ENCODE results near the gene DUSP28. TPM values are rescaled to one million over a fixed set of nuclear protein-coding genes. Genes with fewer than 3 reads are reported as not detected.

The DUSP28 gene
- total RNA-seq, 1 donor from 2014 or later, result 8.9 TPM

GRCh38 chr2:240593026-240593702 is 33.0 kb downstream of the DUSP28 start:
- no peak for TF ChIP-seq EZH2phosphoT487 (IDR thresholded peaks at IDR 0.05)
- TF ChIP-seq EZH2 (IDR thresholded peaks at IDR 0.05), result no peak
- TF ChIP-seq CTCF (IDR thresholded peaks at IDR 0.05), result no peak
- no peak for DNase-seq (ENCODE audit: low spot score)
- H4K20me1 ChIP-seq (ENCODE audit: low read depth), result peaks cover 23% of the 10 kb centered on the region
- peaks cover 11% of the 10 kb centered on the region for H3K4me1 Mint-ChIP-seq
- H2AFZ ChIP-seq (replicated peaks), result no peak overlapping the region
- H3K4me1 ChIP-seq, result peaks cover under 1% of the 10 kb centered on the region
- no peaks in the 10 kb centered on the region for H3K9me3 ChIP-seq (ENCODE audit: low read depth)
- H3K27ac ChIP-seq, result no peak overlapping the region
- peaks cover 24% of the 10 kb centered on the region for H3K79me2 ChIP-seq (ENCODE audit: low read depth)
- no peaks in the 10 kb centered on the region for H3F3A ChIP-seq (ENCODE audit: low read depth)
- H3K27me3 Mint-ChIP-seq (ENCODE audit: insufficient read depth, low read depth), result no peaks in the 10 kb centered on the region
- H3K4me3 ChIP-seq, result no peak overlapping the region
- no peak overlapping the region for H3K4me2 ChIP-seq
- no peaks in the 10 kb centered on the region for H3K27me3 ChIP-seq
- no peak overlapping the region for H3K27ac Mint-ChIP-seq
- H3K9me3 Mint-ChIP-seq, result no peaks in the 10 kb centered on the region
- no peak overlapping the region for H3K4me3 Mint-ChIP-seq
- no peak overlapping the region for H3K9ac ChIP-seq
- H3K36me3 ChIP-seq, result no peaks in the 10 kb centered on the region
- H3K36me3 Mint-ChIP-seq, result peaks cover 9% of the 10 kb centered on the region

GRCh38 chr2:240593703-240594451 is 33.7 kb downstream of the DUSP28 start:
- Histone ChIP-seq H3K27ac (no peak overlapping the region), H3K36me3 (no peaks in the 10 kb centered on the region), H4K20me1 (ENCODE audit: low read depth) (peaks cover 16% of the 10 kb centered on the region), H3K79me2 (ENCODE audit: low read depth) (peaks cover 17% of the 10 kb centered on the region), H3K9me3 (ENCODE audit: low read depth) (no peaks in the 10 kb centered on the region), H3K4me2 (no peak overlapping the region), H3K27me3 (no peaks in the 10 kb centered on the region), H2AFZ (replicated peaks) (no peak overlapping the region), H3K9ac (no peak overlapping the region), H3K4me3 (no peak overlapping the region), H3K4me1 (no peaks in the 10 kb centered on the region), H3F3A (ENCODE audit: low read depth) (no peaks in the 10 kb centered on the region)
- Mint-ChIP-seq H3K4me1 (peaks cover 3% of the 10 kb centered on the region), H3K27ac (no peak overlapping the region), H3K36me3 (peaks cover 6% of the 10 kb centered on the region), H3K9me3 (no peaks in the 10 kb centered on the region), H3K4me3 (no peak overlapping the region), H3K27me3 (ENCODE audit: insufficient read depth, low read depth) (no peaks in the 10 kb centered on the region)
- DNase-seq (ENCODE audit: low spot score), result no peak
- TF ChIP-seq CTCF (IDR thresholded peaks at IDR 0.05), result no peak
- no peak for TF ChIP-seq EZH2 (IDR thresholded peaks at IDR 0.05)
- no peak for TF ChIP-seq EZH2phosphoT487 (IDR thresholded peaks at IDR 0.05)

- H3K27me3 ChIP-seq, result no peaks in the 10 kb centered on the region
- no peaks in the 10 kb centered on the region for H3K9me3 Mint-ChIP-seq
- H3K27ac Mint-ChIP-seq, result no peak overlapping the region
- no peaks in the 10 kb centered on the region for H3K4me1 Mint-ChIP-seq
- H3K9me3 ChIP-seq (ENCODE audit: low read depth), result no peaks in the 10 kb centered on the region
- H3K4me3 Mint-ChIP-seq, result no peak overlapping the region
- no peak overlapping the region for H3K9ac ChIP-seq
- H3K27ac ChIP-seq, result no peak overlapping the region
- H4K20me1 ChIP-seq (ENCODE audit: low read depth), result peaks cover 11% of the 10 kb centered on the region
- no peak for DNase-seq (ENCODE audit: low spot score)
- no peaks in the 10 kb centered on the region for H3K4me1 ChIP-seq
- peaks cover 9% of the 10 kb centered on the region for H3K79me2 ChIP-seq (ENCODE audit: low read depth)
- TF ChIP-seq EZH2phosphoT487 (IDR thresholded peaks at IDR 0.05), result no peak
- peaks cover 2% of the 10 kb centered on the region for H3K36me3 Mint-ChIP-seq
- H3K36me3 ChIP-seq, result no peaks in the 10 kb centered on the region
- H3K27me3 Mint-ChIP-seq (ENCODE audit: insufficient read depth, low read depth), result no peaks in the 10 kb centered on the region
- no peak overlapping the region for H3K4me2 ChIP-seq
- no peaks in the 10 kb centered on the region for H3F3A ChIP-seq (ENCODE audit: low read depth)
- no peak overlapping the region for H2AFZ ChIP-seq (replicated peaks)
- H3K4me3 ChIP-seq, result no peak overlapping the region
These were observed 34.6 kb downstream of the DUSP28 start for GRCh38 chr2:240594511-240595380.
